NK-92 (cell line): ENCODE data around the gene EYS.
"Not testable (repeated sequence)": the region's sequence is repeated elsewhere in the genome, so short reads cannot be mapped to it uniquely, and the experiment has no call there.

Source experiments
- DNase-seq: peaks from one replicate; lab custom pipeline; 2025; ENCODE audit not compliant: unreplicated experiment; lab: John Stamatoyannopoulos, UW

EYS gene

DNA sequence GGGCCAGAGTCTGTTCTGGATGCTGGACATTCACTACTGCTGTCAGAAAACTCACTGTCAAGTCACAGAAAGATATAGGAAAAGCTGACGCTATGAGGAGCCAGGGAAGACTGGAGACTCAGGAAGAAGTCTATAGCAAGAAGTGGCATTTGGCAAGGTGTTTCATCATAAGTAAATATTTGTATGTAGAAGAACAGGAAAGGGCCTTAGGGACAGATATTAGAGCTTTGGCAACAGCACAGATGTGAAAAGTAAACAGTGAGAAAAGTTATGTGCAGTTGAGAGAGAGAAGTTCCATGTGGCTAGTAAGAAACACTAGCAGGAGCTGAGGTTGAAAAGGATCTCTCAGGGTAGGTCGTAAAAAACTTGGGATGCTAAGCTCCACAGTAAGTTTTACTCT, 1202.5 kb downstream of the EYS start:
- DNase-seq = no peak

DNA sequence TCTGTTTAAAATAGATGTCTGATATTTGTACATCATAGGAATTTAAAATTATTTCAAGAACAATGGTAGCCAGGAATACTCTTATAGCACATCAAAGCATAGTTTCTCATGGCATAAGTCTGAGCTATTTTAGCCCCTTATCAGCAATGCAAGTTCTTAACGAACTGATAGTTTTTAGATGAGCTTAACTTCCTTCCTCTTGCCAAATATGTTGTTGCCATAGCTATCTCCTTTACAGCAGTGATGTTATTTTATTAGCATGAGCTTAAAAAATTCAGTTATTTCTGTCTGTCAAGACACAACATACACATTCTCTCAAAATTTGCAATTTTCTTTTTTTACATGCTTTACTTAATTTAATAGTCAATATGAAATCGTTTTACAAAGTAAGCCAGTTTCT, 1204.2 kb downstream of the EYS start:
- DNase-seq = no peak

GRCh38 chr6:64497634-64498033, 1209.4 kb downstream of the EYS start:
- DNase-seq = no peak

DNA sequence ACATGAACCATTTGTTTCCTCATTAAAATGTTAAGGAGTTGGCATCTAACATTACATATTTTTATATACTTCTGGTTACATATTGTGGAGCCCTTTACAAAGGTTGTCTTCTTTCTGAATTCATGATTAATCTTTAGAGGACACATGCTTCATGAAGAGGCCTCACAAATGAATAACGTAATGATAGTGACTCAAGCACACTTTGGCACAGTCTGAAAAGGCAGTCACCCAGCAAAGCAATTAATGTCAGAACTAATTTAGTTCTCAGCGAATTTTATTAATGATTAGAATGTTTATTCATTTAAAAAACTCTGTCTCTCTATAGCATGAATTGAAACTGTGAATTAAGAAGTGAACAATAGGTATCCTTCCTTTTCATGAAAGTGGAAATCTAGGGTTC, 1217.3 kb downstream of the EYS start:
- DNase-seq = no peak

GRCh38 chr6:64486578-64487351, 1220.3 kb downstream of the EYS start:
- no peak for DNase-seq

DNA sequence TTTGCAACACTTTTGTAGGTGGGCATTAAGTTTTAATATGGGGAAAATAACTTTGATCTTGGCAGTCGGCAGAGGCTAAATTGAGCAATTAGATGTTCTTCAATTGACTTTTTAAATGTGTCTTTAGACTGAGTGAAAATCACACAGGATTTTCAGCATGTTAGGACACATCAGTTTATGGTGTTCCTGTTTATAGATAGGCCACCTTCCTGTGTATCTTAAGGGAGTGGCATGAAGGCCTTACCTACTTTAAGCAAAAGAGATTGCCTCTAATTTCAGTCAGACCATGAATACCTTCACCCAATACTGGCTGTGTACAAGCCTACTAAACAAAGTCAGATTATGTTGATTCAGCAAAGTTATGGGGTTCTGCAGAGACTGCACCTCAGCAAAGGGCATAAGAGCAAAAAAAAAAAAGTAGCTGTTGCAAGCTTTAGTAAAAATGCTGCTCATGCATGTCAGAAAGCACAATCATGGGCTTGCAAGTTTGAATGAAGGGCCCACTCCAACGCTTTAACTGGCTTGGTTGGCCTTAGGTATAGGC, 1223.0 kb downstream of the EYS start:
- DNase-seq = no peak

DNA sequence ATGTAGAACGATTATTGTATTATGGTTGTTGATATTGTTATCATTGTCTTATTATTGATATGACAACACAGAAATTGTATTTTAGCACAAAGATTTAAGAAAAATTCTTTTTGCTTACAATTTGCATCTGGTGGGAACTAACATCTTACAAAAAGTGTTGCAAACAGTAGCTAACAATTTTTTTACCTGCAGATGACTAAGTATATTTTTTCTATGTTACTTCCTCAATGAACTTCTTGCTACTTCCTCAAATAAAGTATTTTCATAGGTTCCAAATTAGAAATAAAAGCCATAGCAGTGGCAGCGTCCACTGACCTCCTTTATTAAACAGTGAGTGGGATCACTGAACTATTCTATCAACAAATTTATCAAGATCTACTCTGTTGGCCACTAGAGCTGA, 1224.4 kb downstream of the EYS start:
- DNase-seq = no peak

DNA sequence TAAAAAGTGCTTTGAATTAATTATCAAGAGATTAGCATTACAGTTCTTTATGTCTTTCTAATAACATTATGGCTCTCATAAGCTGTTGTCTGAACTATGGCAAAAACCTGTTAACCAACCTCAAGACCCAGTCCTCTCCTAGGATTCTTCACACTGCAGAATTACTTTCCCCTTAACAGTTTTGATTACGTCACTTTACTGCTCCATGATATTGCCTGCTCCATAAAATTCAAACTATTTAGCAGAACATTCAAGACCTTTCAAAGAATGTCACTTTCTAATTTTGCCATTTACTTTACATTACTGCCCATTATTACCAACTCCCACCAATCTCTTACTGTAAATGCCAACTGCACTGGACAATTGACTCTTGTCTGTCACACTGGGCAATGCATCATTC, 1227.9 kb downstream of the EYS start:
- DNase-seq = no peak

DNA sequence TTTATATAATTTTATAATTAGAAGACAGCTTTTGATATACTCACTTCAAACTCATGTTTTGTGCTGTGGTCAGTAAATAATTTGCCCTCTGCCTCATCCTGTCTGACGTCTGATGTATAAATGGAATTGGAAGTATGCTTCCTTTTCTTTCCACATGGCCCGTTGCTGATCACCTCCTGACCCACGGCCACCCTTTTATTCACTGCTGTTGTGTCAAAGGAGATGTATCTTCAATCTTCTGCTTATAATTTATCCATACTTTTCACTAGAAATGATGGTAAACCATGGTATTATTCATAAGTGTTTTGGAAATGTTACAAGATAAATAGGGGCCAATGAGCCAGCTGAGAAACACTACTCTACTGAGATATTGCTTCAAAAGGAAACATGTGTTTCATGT, 1229.6 kb downstream of the EYS start:
- DNase-seq = no peak

- no peak for DNase-seq
These were observed 1230.1 kb downstream of the EYS start for GRCh38 chr6:64476935-64477334.

DNA sequence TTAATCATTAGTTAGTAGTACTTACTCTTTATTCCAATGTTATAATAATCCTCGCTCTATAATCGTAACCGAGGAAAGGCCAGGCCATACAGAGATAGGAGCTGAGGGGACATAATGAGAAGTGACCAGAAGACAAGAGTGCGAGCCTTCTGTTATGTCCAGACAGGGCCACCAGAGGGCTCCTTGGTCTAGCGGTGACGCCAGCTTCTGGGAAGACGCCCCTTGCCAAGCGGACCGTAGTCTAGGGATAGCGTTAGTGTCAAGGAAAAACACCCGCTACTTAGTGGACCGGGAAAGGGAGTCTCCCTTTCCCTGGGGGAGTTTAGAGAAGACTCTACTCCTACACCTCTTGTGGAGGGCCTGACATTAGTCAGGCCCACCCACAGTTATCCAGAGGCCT, 1237.6 kb downstream of the EYS start:
- DNase-seq = not testable (repeated sequence)

DNA sequence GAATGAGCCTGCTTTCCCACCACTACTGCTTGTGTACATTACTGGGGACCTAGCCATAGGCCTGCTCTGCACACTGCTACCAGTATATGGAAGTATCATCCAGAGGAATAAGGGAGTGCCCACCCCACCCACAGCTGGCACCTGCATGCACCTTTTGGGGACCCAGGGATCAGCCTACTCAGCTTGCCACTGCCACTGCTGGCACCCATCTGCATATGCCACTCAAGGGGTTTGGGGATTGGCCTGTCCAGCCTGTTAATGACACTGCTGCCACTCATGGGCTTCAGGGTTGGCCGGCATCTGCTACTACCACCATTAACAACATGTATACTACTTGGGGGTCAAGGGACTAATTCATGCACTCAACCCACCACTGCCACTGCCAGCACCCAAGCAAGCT, 1239.4 kb downstream of the EYS start:
- DNase-seq = no peak

- no peak for DNase-seq
These were observed 1247.5 kb downstream of the EYS start for GRCh38 chr6:64459411-64459944.

DNA sequence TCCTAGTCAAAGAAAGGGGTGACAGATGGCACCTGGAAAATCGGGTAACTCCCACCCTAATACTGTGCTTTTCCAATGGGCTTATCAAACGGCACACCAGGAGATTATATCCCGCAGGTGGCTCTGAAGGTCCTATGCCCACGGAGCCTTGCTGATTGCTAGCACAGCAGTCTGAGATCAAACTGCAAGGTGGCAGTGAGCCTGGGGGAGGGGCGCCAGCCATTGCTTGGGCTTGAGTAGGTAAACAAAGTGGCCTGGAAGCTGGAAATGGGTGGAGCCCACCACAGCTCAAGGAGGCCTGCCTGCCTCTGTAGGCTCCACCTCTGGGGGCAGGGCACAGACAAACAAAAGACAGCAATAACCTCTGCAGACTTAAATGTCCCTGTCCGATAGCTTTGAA, 1258.9 kb downstream of the EYS start:
- DNase-seq = not testable (repeated sequence)

- DNase-seq = no peak
These were observed 1262.0 kb downstream of the EYS start for GRCh38 chr6:64445038-64445437.

- no peak for DNase-seq
These were observed 1267.8 kb downstream of the EYS start for GRCh38 chr6:64439274-64439673.

- DNase-seq = no peak
These were observed 1269.0 kb downstream of the EYS start for GRCh38 chr6:64437996-64438395.

DNA sequence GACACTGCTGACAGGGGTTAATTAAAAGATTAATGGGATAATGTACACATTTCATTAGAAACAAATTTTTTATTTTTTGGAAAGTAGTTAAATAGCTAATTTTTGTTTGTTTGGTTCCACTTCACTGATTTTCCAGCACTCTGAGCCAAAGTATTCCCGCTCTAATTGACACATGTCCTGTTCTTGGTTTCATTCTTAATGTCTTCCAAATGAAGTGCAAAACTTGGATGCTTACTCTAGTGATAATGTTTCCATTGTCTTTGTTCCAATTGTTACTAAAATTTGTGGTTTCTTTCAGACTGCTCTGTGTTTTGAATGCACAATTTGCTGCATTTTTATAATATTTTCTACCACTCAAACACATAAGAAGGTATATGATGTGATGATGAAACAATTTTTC, 1277.1 kb downstream of the EYS start:
- no peak for DNase-seq

- no peak for DNase-seq
These were observed 1278.8 kb downstream of the EYS start for GRCh38 chr6:64428186-64428585.

GRCh38 chr6:64415926-64416325, 1291.1 kb downstream of the EYS start:
- DNase-seq = no peak

- no peak for DNase-seq
These were observed 1295.8 kb downstream of the EYS start for GRCh38 chr6:64411226-64411625.

- no peak for DNase-seq
These were observed 1297.1 kb downstream of the EYS start for GRCh38 chr6:64409948-64410347.

GRCh38 chr6:64404396-64404795, 1302.6 kb downstream of the EYS start:
- no peak for DNase-seq
